HG03108 (cell line): Measurements from ENCODE around the gene BDNF.
"Not testable (repeated sequence)": the region's sequence is repeated elsewhere in the genome, so short reads cannot be mapped to it uniquely, and the experiment has no call there.

ENCODE experiments used
- ATAC-seq: cut with Tn5 transposase; IDR thresholded peaks from one replicate; pipeline ENCODE4 v1.9.1; 2021; ENCODE audit warnings: moderate library complexity; ENCODE audit not compliant: unreplicated experiment

Gene BDNF

DNA sequence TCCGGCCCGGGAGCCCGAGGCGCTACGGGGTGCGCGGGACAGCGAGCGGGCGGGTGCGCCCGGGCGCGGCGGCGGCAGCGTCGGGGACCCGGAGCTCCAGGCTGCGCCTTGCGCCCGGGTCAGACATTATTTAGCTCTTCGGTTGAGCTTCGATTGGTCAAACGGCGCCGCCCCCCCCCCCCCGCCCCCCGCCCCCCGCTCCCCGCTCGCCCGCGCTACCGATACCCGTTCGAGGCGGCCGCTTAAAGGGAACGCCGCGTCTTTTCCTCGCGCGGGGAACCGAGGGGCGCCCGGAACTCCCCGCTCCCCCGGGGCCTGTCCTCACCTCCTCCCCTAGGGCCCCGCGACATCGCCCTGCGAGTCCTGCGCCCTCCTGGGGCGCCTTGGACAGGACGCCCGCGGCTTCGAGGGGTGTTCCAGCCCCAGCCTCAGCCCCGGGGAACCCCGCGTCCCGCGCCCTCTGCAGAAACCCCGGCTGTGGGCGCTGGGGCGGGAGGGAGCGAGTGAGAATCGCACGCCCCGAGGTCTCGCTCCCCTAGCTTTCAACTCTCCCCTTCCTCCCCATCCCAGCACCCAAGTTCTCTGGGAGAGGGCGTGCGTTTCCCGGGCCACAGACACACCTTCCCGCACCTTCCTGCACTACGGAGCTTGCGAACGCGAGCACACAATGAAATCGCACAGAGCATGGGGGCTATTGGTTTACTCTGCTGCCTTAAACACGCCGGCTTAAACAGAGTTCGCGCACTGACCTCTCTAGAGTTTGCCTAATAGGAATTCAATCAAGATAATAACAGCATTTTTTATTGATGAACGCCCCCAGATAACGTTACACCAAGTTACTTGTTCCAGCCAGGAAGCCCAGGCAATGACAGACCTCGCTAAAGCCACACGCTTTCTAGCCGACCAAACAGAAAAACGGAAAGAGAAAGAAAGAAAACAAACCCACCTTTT lies at the start of gene BDNF:
TSS of gene BDNF (minus strand) at position 105 of the 951 bp plus-strand sequence. CDS start 41,891 bp downstream, outside the sequence.
- ATAC-seq: no peak

DNA sequence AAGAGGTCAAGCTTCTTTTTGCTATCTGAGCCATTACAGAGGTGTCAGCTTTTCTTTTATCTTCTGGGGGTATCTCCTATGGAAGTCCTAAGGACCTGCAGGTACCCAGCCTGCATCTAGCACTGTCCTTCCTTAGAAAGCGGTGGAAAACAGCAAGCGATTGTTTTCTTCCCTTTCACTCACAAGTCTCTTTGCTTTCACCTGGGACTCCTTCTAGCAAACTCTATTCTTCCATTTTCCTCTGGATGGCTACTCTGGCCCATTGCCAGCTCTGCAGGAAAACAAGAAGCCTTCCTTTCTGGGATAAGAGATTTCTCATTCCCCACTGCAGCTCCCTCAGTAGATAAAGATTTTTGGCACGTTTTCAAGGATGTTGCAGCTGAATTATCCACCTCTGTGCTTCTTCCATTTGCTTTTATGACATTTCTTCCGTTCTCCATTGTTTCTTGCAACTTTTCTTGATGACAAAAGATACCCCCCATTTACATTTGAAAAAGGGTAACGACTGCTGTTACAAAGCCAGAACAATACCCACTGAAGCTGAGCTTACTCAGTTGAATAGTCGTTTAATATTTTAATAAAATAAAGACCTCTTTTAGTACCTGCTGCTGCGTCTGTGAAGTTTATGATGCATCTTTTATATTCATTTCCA lies 40.2 kb upstream of the BDNF start:
- no peak for ATAC-seq

DNA sequence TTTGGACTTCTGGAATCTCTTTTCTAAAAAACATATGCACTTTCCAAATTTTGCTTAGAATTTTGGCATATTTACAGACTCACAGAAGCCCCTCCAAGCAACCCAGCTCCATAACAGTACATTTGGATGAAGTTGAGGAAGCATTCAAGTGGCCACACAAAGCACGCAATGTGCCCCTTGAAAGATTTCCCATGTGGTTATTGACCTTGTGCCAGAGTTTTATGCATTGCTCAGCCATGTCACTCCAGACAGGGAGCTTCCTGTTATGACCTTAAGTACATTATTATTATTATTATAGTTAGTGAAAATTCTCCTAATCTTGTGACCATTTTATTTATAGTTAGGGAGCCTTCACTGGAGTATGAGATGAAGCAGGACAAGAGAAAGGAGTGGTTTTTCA lies 35.0 kb upstream of the BDNF start:
- ATAC-seq: no peak

DNA sequence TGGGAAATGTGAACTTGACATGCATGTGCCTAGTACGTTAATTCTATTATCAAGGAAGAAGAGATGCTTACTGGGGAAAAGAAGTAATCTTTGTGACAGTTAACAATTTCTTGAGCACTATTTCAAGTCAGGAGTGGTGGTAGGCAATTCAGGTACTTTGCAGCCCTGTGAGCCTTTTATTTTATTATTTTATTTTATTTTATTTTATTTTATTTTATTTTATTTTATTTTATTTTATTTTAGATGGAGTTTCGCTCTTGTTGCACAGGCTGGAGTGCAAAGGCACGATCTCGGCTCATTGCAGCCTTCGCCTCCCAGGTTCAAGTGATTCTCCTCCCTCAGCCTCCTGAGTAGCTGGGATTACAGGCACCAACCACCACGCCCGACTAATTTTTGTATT lies 31.5 kb upstream of the BDNF start:
- ATAC-seq: not testable (repeated sequence)

DNA sequence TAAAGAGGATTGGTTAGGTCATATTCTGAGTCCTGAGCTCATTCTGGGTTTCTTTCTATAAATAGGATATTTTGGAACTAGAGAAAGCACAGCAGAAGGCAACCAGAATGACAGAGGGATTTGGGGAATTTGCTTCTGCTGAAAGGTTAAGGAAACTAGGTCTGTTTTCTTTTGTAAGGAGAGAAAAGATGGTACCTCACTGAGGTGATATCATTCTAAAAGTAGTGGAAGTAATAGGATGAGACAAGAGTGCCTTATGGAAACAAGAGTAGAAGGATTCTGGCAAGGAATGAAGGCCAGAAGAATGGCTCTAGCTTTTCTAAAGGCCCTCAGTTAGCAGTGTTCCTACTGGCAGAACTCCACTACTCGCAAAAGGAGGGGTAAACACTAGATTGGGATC lies 26.7 kb upstream of the BDNF start:
- ATAC-seq: no peak

DNA sequence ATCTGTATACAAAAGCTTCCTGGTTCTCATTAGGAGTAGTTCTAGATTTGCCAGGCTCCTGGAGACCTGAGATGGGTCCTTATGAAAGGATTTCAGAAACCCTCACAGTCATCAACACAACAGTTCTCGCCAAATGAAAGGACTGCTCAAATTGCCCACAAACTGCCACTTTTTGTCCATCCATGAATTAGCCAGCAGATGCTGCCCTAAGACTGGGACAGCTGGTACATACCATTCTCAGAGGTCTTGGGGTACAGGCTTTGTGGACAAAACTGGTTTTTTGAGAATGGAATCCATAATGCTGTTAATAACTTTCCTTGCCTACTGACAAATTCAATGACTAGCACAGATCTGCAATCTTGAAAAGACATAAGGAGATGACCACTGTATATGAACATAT lies 23.4 kb upstream of the BDNF start:
- no peak for ATAC-seq

DNA sequence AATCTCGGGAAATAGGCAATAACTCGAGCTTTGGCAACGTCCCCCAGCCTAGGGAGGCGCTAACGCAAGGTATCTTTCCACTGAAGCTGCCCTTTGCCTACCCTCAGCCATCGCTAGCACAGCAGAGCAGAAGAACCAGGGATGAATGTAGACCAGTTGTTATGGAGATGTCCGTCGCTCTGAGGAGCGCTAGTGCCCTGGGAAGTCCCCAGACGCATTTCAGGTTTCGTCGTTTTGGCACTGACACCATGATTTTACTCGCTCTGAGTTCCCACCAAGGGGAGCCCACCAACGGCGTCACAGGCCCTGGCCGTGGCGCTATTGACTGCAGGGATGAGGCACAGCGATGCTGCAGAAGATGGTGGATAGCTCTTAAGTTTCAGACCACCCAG lies 22.7 kb upstream of the BDNF start:
- ATAC-seq: no peak

DNA sequence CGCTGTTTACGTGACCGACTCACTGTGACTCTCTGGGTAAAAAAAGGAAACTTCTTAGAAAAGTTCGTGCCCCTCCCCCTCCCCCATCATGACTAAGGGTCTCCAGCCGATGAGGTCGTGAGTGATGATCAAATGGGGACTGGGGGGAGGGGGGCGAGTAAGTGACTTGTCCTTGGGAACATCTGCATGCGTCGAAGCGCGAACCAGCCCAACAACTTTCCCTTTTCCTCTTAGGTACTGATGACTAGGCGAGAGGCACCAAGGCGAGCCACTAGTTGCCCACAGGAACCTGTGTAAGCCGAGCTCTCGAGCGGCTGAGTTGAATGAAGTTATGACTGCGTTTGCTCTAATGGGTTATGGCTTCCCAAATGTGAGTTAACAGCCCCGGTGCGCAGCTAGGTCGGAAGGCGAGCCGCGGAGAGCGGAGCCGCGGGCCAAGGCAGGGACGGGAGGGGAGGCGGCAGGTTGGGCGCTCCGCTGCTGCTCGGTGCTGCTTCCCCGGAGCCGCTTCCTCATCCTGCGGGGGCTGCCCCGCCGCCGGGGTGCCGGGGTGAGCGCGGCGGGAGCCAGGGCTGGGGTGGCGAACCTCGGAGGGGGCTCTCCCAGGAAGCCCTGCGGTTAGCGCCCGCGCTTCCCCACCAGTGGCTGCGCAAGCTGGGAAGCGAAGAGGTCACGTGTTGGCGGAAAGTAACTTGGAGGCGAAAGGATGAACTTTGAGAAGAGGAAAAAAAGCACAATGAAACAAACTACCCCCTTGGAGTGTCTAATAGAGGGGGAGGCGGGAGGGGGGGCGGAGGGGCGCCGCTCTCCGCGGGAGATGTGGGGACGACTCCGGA lies 22.1 kb upstream of the BDNF start:
- ATAC-seq: no peak

DNA sequence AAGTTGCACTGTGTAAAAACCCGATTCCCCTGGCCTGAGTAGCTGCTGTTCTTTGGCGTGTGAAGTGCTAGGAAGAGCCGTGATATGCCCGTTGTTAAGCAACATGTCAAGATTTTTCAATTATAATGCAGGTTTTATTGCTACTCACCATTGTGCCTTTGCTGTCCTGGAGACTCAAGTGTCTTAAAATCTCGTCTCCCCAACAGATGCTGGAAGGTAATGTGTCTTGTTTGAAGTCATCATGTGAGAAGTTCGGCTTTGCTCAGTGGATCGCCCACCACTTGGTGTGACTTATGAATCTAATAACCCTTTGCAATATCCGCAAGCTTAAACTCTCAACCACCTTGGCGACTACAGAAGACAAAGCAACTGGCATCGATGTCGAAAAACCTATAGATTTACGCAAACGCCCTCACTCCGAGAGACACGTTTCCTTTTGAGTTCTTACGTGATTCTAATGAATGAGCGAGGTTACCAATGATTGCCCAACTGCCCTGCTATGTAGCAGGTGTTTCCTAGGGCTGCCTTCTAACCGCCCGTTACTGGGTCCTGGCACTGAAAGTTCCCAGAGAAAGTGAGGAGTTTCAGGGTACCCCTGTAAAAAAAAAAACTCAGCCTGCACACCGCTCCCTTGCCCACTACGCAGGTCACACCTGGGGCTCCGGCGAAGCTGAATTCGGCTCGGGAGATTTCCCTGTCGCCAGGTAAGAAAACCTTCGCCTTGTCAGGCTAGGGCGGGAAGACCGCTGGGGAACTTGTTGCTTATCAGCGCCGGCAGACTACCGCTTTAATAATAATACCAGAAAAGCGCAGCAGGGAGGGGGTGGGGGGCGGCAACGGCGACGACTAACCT lies 21.2 kb upstream of the BDNF start:
- no peak for ATAC-seq

DNA sequence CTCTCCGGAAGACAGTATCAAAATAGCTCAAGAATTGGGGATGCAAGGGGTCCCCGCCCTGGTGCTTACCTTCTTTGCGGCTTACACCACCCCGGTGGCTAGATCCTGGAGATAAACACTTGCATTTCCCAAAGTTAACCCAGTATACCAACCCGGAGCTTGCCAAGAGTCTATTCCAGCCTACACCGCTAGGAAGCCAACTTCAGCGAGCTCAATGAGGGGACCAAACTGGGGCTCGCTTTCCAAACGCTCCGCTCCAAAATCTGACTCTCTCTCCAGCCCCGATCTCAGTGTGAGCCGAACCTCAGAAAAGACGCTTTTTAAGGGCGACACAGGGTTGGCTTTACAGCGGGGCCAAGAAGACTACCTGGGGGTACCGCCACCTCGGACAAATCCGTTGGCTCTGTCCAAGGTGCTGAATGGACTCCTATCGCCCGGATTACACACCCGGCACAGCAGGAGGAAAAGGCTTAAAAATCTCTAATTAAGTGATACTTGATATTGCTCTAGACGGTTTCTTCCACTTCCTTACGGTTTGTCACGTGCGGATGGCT lies 20.1 kb upstream of the BDNF start:
- no peak for ATAC-seq

DNA sequence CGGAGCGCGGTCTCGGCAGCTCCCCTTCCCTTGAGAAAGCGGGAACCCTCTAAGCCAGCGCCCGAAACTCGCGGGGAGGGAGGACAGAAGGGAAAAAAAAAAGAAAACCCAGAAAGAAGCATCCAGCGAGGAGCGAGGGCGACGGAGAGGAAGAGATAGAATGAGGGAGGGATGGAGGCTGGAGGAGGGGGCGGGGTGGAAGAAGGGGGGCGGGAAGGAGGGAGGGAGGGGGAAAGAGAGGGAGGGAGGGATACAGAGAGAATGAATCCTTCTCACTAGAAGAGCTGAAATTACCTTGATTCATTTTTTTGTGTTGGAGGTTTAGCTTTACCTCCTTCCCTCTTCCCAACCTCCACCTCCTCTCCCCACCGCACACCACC lies 19.3 kb upstream of the BDNF start:
- ATAC-seq: no peak

DNA sequence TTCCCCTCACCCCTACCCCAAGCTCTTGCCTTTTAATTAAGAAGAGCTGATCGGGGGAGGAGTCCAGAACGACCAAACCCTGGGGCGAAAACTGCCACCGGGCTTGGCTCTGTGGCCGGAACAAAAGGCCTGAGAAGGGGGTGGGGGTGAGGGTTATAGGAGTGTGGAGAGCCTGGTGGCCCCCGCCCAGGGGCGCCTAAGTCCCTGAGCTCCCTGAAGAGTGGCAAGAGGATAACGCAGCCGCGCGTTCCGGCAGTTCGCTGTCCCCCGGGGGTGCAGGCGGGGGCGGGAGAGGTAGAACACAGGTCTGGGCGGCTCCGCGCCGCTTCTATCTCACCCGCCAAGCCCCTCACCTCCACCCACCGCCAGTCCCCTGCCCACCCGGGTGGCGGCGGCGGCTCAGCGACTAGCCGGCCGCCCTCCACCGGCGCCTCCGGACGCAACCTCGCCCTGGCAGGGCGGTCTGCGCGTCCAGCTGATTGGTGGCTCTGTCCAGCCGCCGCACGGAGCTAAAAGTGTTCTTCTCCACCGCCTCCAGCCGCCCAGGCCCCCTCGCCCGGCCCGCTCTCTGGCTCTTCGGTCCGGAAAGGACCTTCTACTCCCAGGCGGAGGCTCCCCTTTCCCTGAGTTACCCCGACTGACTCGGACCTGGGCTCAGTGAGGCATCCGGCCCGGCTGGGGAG lies 18.7 kb upstream of the BDNF start:
- no peak for ATAC-seq

DNA sequence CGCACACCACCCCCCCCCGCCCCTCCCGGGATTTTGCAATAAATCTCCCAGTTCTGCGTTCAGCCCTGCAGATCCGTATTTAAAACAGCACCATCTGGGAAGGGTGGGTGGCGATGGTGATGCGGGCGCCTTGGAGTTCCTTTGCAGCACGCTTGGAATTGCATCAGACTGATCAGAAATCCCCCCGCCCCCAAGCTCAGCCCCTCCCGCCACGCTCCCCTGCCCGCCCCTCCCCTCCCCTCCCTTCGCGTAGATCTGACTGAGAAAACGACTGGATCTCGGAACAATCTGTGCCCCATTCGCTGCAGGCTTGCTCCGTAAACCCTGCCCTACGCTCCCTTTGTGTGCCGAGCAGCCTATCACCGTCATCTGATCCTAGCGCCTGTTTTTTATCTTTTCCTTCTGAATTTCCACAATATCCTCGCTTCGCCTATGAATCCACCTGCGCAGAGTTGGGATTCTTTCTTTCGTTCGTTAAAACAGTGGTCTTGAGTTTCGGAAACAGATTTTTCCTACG lies 18.1 kb upstream of the BDNF start:
- ATAC-seq: no peak

DNA sequence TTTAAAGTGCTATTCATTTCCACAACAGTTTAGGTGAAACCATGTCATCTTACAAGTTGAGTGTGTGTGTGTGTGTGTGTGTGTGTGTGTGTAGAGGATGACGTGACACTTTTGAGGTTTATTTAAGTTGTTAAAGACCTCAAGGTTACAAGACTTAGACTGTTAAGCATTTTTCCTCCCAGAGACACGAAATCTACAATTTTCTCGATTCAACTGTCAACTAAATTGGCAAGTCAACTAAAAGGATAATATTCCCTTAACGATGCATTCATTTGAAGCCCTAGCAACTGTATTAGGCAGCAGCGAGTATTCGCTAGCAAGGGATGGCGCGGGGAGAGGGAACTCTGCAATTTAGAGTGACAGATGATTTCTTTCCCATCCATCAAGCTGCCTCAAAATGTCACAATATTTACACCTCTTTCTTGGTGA lies 17.6 kb upstream of the BDNF start:
- no peak for ATAC-seq

DNA sequence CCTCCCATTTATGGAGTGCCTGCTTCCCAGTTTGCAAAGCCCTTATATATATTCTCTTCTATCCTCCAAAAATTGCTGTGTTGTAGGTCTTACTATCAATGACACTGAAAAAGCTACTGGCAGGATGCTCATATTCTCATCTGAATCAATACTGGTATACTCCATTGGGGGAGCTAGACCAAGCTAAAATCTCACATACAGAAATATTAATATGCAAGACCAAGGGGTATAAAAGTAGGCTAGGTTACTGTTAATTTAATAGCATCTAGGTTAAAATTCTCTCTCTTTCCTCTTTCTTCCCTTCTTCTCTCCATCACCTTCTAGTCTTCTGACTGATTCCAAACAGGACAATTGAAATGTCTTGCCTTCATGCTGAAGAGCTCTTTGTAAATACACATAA lies 17.1 kb upstream of the BDNF start:
- no peak for ATAC-seq

DNA sequence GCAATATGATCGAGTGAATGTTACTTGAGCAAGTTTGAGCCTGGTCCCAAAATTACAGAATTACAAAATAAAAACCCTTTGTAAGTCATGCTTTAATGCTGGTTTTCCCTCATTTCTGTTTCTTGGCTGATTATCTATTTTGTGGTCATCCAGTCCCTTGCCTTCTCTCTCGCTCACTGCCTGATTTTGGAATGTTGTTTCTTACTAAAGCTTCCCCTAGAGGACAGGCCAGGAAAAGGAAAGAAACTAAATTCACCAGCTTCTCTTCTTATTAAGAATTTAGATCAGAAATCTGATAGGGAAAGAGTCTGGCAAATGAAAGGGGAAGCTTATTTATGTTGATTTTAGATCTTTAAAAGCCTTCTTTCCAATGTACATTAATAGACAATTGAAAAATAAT lies 16.6 kb upstream of the BDNF start:
- no peak for ATAC-seq

DNA sequence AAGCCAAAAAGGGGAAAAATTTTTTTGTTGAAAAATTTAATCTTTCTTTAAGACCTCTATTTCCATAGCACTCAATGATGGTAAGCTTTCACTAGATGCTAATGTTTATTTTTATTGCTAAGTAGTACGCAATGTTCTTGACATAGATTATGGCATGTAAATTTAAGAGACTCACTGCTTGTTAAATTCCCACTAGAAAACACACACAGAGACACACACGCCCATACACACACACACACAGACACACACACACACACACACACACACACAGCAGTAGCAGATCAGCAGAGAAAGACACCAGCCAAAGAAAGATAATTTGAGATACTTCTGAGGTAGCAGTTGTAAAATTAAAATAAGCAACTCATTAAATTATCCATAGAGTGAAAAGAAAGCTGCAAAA lies 16.0 kb upstream of the BDNF start:
- no peak for ATAC-seq

DNA sequence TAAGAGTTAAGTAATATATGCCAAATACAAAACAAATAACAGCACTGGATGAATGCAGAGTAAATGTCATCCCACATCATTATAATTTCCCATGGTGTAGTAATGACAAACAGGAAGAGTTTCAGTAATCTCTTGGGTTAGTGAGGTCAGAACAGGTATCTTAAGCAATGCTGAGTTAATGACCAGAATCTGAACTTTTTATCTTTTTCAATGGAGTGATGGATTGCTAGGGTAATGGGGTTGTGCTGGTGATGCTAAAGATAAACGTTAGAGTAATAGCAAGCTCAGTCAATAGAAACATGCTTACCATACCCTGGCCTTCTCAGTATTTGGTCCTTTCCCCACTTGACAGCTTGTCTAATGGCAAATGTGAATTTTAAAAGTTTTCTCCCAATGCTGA lies 11.5 kb upstream of the BDNF start:
- no peak for ATAC-seq

DNA sequence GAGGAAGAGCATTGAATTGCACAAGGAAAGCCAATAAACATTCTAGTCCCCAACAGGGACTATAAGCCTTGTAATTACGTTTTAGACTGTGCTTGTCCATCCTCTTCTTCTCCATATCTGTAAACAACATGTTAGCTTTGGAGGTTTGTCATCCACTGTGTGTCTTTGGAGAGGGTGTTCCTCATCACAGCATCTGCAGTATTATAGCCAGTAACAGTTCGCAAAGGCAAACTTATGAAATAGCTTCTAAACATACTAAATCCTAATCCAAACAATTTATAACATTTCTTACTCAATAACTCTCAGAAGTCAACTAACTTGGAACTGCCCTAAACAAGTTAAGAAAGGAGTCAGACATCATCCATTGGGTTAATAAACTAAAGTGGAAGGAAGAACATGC lies 10.3 kb upstream of the BDNF start:
- no peak for ATAC-seq
